ENCODE measurements around the gene GNLY. TPM values are rescaled to one million over a fixed set of nuclear protein-coding genes. Genes with fewer than 3 reads are reported as not detected.

Gene GNLY
- total and polyA plus RNA-seq, 9 of the 15 experiments (the other 6 are each of a cell fraction or from before 2014, with no cell fraction given) = not detected

DNA sequence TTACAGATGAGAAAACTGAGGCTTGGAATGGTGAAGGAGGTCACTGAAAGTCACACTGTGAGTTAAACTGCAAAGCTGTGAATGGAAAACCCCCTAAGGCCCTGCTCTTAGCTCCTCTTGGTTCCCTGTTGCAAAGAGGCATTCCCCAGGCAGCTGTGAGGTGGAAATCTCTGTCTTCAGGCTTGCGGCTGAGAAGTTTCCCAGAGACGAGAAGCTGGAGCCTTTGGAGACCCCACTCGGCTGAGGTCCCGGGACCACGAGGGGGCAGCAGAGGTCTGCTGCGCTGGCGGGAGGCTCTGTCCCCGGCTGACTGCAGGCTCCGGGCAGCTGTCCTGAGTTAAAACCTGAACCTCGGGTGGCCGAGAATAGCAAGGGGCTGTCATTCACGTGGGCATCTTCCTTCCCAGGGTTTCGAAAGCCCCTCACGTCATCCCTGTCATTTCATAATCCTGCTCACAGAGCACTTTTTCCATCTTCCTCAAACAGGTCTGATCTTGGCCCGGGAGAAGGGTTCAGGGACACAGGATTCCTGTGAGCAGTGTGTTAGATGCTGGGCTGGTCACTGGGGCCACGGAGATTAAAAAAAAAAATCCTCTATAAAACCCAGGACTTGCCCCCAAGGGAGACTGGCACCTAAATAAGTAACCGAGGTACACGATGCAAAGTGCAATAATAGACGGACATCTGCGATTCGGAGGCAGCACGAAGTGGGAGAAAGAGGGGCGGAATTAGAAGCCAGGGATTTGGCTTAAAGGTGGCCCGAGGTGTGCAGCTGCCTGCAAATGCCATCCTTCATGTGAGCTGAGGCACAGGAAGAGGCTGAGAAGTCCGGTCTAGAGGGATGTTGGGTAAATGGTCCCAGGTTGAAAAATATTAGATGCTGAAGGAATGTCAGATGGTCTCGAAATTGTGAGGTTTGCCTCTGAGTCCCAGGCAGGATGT lies 35.0 kb downstream of the GNLY start (continued):
- TF ChIP-seq NEUROD1 (IDR thresholded peaks at IDR 0.05; ENCODE audit: borderline replicate concordance, low read depth, low read length, partially characterized antibody) (no peak), EZH2 (IDR thresholded peaks at IDR 0.05; ENCODE audit: borderline replicate concordance, low read depth, low read length) (0 out of 2 replicates have a peak, but pooled peaks have one; percentile 22), RB1 (IDR thresholded peaks at IDR 0.05; ENCODE audit: low read depth) (peak; percentile 91), MIER1 (IDR thresholded peaks at IDR 0.05; ENCODE audit: low read depth) (no peak), CCAR2 (IDR thresholded peaks at IDR 0.05; ENCODE audit: low read depth, low read length) (no peak), SMC3 (conservative IDR thresholded peaks at IDR 0.05; ENCODE audit: insufficient read depth, low read depth, low read length) (peak; percentile 93), SP1 (CRISPR knock-in tag; IDR thresholded peaks at IDR 0.05) (no peak), SIRT6 (IDR thresholded peaks at IDR 0.05; ENCODE audit: low read depth, low read length) (no peak), STAG1 (CRISPR knock-in tag; IDR thresholded peaks at IDR 0.05; ENCODE audit: borderline replicate concordance) (peak; percentile 85; the same call in 1 of the 2 replicates), ZKSCAN1 (IDR thresholded peaks at IDR 0.05; ENCODE audit: low read depth, low read length) (0 out of 2 replicates have a peak, but pooled peaks have one; percentile 23), PCBP1 (IDR thresholded peaks at IDR 0.05; ENCODE audit: low read depth, low read length, poor library complexity, severe bottlenecking) (no peak), ZBTB7A (IDR thresholded peaks at IDR 0.05; ENCODE audit: borderline replicate concordance, control insufficient read depth, low read depth, low read length) (peak; percentile 84; the same call in 1 of the 2 replicates), RCOR1 (IDR thresholded peaks at IDR 0.05; ENCODE audit: borderline replicate concordance in 1 of 2, low read depth in 2 of 2, low read length in 2 of 2) (peak in 1 of 2 experiments; percentile 20; a peak in 1 of 4 replicates), MAZ (CRISPR knock-in tag; conservative IDR thresholded peaks at IDR 0.05 in 1 of 2, IDR thresholded peaks at IDR 0.05 in 1 of 2) (peak in 1 of 2 experiments; percentile 47; a peak in 1 of 4 replicates)
- TF ChIP-seq, protein P1, sequence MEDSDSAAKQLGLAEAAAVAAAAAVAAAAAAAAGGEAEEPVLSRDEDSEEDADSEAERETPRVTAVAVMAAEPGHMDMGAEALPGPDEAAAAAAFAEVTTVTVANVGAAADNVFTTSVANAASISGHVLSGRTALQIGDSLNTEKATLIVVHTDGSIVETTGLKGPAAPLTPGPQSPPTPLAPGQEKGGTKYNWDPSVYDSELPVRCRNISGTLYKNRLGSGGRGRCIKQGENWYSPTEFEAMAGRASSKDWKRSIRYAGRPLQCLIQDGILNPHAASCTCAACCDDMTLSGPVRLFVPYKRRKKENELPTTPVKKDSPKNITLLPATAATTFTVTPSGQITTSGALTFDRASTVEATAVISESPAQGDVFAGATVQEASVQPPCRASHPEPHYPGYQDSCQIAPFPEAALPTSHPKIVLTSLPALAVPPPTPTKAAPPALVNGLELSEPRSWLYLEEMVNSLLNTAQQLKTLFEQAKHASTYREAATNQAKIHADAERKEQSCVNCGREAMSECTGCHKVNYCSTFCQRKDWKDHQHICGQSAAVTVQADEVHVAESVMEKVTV (CRISPR knock-in tag; IDR thresholded peaks at IDR 0.05) = peak; percentile 88
- TF ChIP-seq, protein P2, sequence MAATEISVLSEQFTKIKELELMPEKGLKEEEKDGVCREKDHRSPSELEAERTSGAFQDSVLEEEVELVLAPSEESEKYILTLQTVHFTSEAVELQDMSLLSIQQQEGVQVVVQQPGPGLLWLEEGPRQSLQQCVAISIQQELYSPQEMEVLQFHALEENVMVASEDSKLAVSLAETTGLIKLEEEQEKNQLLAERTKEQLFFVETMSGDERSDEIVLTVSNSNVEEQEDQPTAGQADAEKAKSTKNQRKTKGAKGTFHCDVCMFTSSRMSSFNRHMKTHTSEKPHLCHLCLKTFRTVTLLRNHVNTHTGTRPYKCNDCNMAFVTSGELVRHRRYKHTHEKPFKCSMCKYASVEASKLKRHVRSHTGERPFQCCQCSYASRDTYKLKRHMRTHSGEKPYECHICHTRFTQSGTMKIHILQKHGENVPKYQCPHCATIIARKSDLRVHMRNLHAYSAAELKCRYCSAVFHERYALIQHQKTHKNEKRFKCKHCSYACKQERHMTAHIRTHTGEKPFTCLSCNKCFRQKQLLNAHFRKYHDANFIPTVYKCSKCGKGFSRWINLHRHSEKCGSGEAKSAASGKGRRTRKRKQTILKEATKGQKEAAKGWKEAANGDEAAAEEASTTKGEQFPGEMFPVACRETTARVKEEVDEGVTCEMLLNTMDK (IDR thresholded peaks at IDR 0.05; ENCODE audit: borderline replicate concordance, insufficient read depth, low read depth, low read length, poor library complexity, severe bottlenecking) = peak; percentile 22
- TF ChIP-seq, protein P3, sequence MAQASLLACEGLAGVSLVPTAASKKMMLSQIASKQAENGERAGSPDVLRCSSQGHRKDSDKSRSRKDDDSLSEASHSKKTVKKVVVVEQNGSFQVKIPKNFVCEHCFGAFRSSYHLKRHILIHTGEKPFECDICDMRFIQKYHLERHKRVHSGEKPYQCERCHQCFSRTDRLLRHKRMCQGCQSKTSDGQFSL (CRISPR knock-in tag; IDR thresholded peaks at IDR 0.05) = no peak
- TF ChIP-seq, protein P3 (tag; IDR thresholded peaks at IDR 0.05) = no peak
- TF ChIP-seq, protein P4, sequence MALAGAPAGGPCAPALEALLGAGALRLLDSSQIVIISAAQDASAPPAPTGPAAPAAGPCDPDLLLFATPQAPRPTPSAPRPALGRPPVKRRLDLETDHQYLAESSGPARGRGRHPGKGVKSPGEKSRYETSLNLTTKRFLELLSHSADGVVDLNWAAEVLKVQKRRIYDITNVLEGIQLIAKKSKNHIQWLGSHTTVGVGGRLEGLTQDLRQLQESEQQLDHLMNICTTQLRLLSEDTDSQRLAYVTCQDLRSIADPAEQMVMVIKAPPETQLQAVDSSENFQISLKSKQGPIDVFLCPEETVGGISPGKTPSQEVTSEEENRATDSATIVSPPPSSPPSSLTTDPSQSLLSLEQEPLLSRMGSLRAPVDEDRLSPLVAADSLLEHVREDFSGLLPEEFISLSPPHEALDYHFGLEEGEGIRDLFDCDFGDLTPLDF (CRISPR knock-in tag; IDR thresholded peaks at IDR 0.05) = peak; percentile 34; the same call in 1 of the 2 replicates
